Measurements from ENCODE around the gene LILRA1. TPM values are rescaled to one million over a fixed set of nuclear protein-coding genes. Genes with fewer than 3 reads are reported as not detected.
"Not testable (repeated sequence)": the region's sequence is repeated elsewhere in the genome, so short reads cannot be mapped to it uniquely, and the experiment has no call there.

Gene LILRA1
- total and polyA plus RNA-seq, 2 donors (not counting 1 experiment from before 2014, with no cell fraction given): 1.5 TPM; not detected in 1

GRCh38 chr19:54576411-54576976, 16.9 kb upstream of the LILRA1 start:
- H3K27ac Mint-ChIP-seq: no peak overlapping the region
- ChIA-PET POLR2A (no interaction called here), CTCF (no interaction called here)
- peaks cover 23 to 27% of the 10 kb centered on the region in 2 donors for H3K4me1 ChIP-seq (ENCODE audit: control insufficient read depth in 2 of 2, insufficient read depth in 2 of 2, low read length in 2 of 2)
- DNase-seq (no peak), ATAC-seq (ENCODE audit: low read depth) (no peak)
- H3K79me2 ChIP-seq (ENCODE audit: control insufficient read depth, insufficient read depth, low read length): no peaks in the 10 kb centered on the region
- H3K9me3 Mint-ChIP-seq (ENCODE audit: insufficient read depth): no peaks in the 10 kb centered on the region
- no peak overlapping the region for H3K4me3 Mint-ChIP-seq
- H3K4me2 ChIP-seq (replicated peaks; ENCODE audit: low read depth, low read length, poor library complexity, severe bottlenecking): no peak overlapping the region
- H3K4me1 Mint-ChIP-seq: peaks cover 23% of the 10 kb centered on the region
- no peaks in the 10 kb centered on the region for H3K36me3 ChIP-seq (replicated peaks in 1 of 2; ENCODE audit: control extremely low read depth in 1 of 2, control insufficient read depth in 1 of 2, extremely low read depth in 1 of 2, insufficient read depth in 2 of 2, low read length in 1 of 2)
- H3K4me3 ChIP-seq (ENCODE audit: control extremely low read depth in 1 of 5, extremely low read depth in 1 of 5, insufficient read depth in 1 of 5, low read depth in 2 of 5, low read length in 4 of 5): no peak overlapping the region
- 92% methylated on average over 6 of the region's 6 CpGs for WGBS (ENCODE audit: insufficient coverage)
- H4K20me1 ChIP-seq (ENCODE audit: control insufficient read depth, insufficient read depth, low read length, poor library complexity, severe bottlenecking): no peaks in the 10 kb centered on the region
- no peak overlapping the region for H3K9ac ChIP-seq (ENCODE audit: low read length)
- intact Hi-C loops (cut with micrococcal nuclease): no loop called here
- no peak overlapping the region for H3K27ac ChIP-seq (ENCODE audit: low read length in 2 of 2)
- no peak for TF ChIP-seq CTCF (IDR thresholded peaks at IDR 0.05)
- no peak for TF ChIP-seq EZH2 (IDR thresholded peaks at IDR 0.05; ENCODE audit: borderline replicate concordance, insufficient read depth, low read depth, low read length, poor library complexity, severe bottlenecking)
- peaks cover 0 to 1% (median 0%) of the 10 kb centered on the region in 3 donors for H3K9me3 ChIP-seq (ENCODE audit: control extremely low read depth in 1 of 3, control insufficient read depth in 2 of 3, insufficient read depth in 1 of 3, low read length in 2 of 3)
- no peak overlapping the region for H2AFZ ChIP-seq (ENCODE audit: insufficient read depth, low read depth, low read length, poor library complexity, severe bottlenecking)
- peaks cover 4% of the 10 kb centered on the region for H3K27me3 Mint-ChIP-seq
- no peaks in the 10 kb centered on the region for H3K27me3 ChIP-seq (replicated peaks in 1 of 4; ENCODE audit: control extremely low read depth in 1 of 4, control insufficient read depth in 3 of 4, insufficient read depth in 4 of 4, low read length in 3 of 4)

GRCh38 chr19:54577334-54577733, 16.1 kb upstream of the LILRA1 start:
- H3K4me1 ChIP-seq (ENCODE audit: control insufficient read depth in 2 of 2, insufficient read depth in 2 of 2, low read length in 2 of 2): peaks cover 21 to 22% of the 10 kb centered on the region in 2 donors
- H3K4me3 Mint-ChIP-seq: no peak overlapping the region
- no peak overlapping the region for H2AFZ ChIP-seq (ENCODE audit: insufficient read depth, low read depth, low read length, poor library complexity, severe bottlenecking)
- H3K4me1 Mint-ChIP-seq: peaks cover 21% of the 10 kb centered on the region
- H3K27me3 ChIP-seq (replicated peaks in 1 of 4; ENCODE audit: control extremely low read depth in 1 of 4, control insufficient read depth in 3 of 4, insufficient read depth in 4 of 4, low read length in 3 of 4): no peaks in the 10 kb centered on the region
- no peak overlapping the region for H3K4me3 ChIP-seq (ENCODE audit: control extremely low read depth in 1 of 5, extremely low read depth in 1 of 5, insufficient read depth in 1 of 5, low read depth in 2 of 5, low read length in 4 of 5)
- no peak for DNase-seq
- CTCF ChIA-PET: no interaction called here
- POLR2A ChIA-PET: no interaction called here
- H3K9me3 Mint-ChIP-seq (ENCODE audit: insufficient read depth): no peaks in the 10 kb centered on the region
- TF ChIP-seq EZH2 (IDR thresholded peaks at IDR 0.05; ENCODE audit: borderline replicate concordance, insufficient read depth, low read depth, low read length, poor library complexity, severe bottlenecking) (no peak), CTCF (IDR thresholded peaks at IDR 0.05) (no peak)
- no peaks in the 10 kb centered on the region for H3K36me3 ChIP-seq (replicated peaks in 1 of 2; ENCODE audit: control extremely low read depth in 1 of 2, control insufficient read depth in 1 of 2, extremely low read depth in 1 of 2, insufficient read depth in 2 of 2, low read length in 1 of 2)
- no peak overlapping the region for H3K9ac ChIP-seq (ENCODE audit: low read length)
- no peak overlapping the region for H3K27ac ChIP-seq (ENCODE audit: low read length in 2 of 2)
- no peak overlapping the region for H3K27ac Mint-ChIP-seq
- intact Hi-C loops (cut with micrococcal nuclease): no loop called here
- H3K79me2 ChIP-seq (ENCODE audit: control insufficient read depth, insufficient read depth, low read length): no peaks in the 10 kb centered on the region
- 79% methylated on average over 2 of the region's 3 CpGs for WGBS (ENCODE audit: insufficient coverage)
- peaks cover 6% of the 10 kb centered on the region for H3K27me3 Mint-ChIP-seq
- no peak for ATAC-seq (ENCODE audit: low read depth)
- no peak overlapping the region for H3K4me2 ChIP-seq (replicated peaks; ENCODE audit: low read depth, low read length, poor library complexity, severe bottlenecking)
- H4K20me1 ChIP-seq (ENCODE audit: control insufficient read depth, insufficient read depth, low read length, poor library complexity, severe bottlenecking): no peaks in the 10 kb centered on the region
- H3K9me3 ChIP-seq (ENCODE audit: control extremely low read depth in 1 of 3, control insufficient read depth in 2 of 3, insufficient read depth in 1 of 3, low read length in 2 of 3): peaks cover 0 to 1% (median 0%) of the 10 kb centered on the region in 3 donors

GRCh38 chr19:54578268-54578667, 15.2 kb upstream of the LILRA1 start:
- H3K27me3 Mint-ChIP-seq: peaks cover 15% of the 10 kb centered on the region
- POLR2A ChIA-PET; H3K9me3 ChIP-seq (ENCODE audit: control extremely low read depth in 1 of 3, control insufficient read depth in 2 of 3, insufficient read depth in 1 of 3, low read length in 2 of 3); H3K36me3 ChIP-seq (replicated peaks in 1 of 2; ENCODE audit: control extremely low read depth in 1 of 2, control insufficient read depth in 1 of 2, extremely low read depth in 1 of 2, insufficient read depth in 2 of 2, low read length in 1 of 2); intact Hi-C loops (cut with micrococcal nuclease); CTCF ChIA-PET; H4K20me1 ChIP-seq (ENCODE audit: control insufficient read depth, insufficient read depth, low read length, poor library complexity, severe bottlenecking); H3K9ac ChIP-seq (ENCODE audit: low read length); H3K27me3 ChIP-seq (replicated peaks in 1 of 4; ENCODE audit: control extremely low read depth in 1 of 4, control insufficient read depth in 3 of 4, insufficient read depth in 4 of 4, low read length in 3 of 4); H3K4me2 ChIP-seq (replicated peaks; ENCODE audit: low read depth, low read length, poor library complexity, severe bottlenecking); H3K79me2 ChIP-seq (ENCODE audit: control insufficient read depth, insufficient read depth, low read length); H3K4me3 Mint-ChIP-seq; H3K9me3 Mint-ChIP-seq (ENCODE audit: insufficient read depth); ATAC-seq (ENCODE audit: low read depth); DNase-seq; H2AFZ ChIP-seq (ENCODE audit: insufficient read depth, low read depth, low read length, poor library complexity, severe bottlenecking); H3K4me3 ChIP-seq (ENCODE audit: control extremely low read depth in 1 of 5, extremely low read depth in 1 of 5, insufficient read depth in 1 of 5, low read depth in 2 of 5, low read length in 4 of 5); H3K27ac ChIP-seq (ENCODE audit: low read length in 2 of 2); H3K27ac Mint-ChIP-seq: not testable (repeated sequence)
- H3K4me1 ChIP-seq (ENCODE audit: control insufficient read depth in 2 of 2, insufficient read depth in 2 of 2, low read length in 2 of 2): peaks cover 12% of the 10 kb centered on the region in 2 donors
- WGBS (ENCODE audit: insufficient coverage): 100% methylated on average over 1 of the region's 5 CpGs
- peaks cover 11% of the 10 kb centered on the region for H3K4me1 Mint-ChIP-seq
